Activated CD4-positive, alpha-beta T cell treated with anti-CD3 and anti-CD28 coated beads, Interleukin-10, Interleukin-2, amounts not matched to agents 100 ng/mL and 50 ng/mL, durations not matched to agents 16 hours and 8 hours (primary cell): ENCODE results near the gene MN1.

ENCODE experiments used
- DNase-seq: peaks from one replicate; pipeline ENCODE4 v3.0.0-alpha.2; 2020

MN1 gene

GRCh38 chr22:27801616-27802345, at the start of gene MN1:
MN1 (minus strand) TSS chr22:27801756; CDS start chr22:27800543, 1,213 bp downstream.
- DNase-seq: peak; percentile 42

DNA sequence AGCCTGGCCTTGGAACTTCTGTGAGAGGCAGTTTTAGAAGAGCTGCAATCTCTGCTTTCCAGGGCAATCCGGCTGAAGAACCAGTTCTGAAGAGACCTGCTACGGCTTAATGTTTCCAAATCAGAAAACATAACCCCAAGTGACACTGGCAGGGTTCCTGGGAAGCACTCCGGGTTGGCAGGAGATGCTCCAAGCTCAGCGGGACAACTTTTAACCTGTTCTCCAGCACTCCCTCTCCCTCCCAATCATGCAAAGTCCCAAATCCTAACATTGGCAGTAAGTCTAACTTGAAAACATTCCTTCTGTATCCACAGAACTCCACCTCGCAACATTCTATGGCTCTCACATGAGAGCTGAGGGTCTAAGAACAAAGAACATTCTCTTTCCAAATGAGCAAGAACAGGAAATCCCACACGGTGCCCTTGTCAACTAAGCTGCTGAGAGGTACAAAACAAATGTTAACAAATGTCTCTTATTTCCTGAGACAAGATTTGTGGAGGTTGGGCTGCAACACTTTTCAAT, 48.5 kb upstream of the MN1 start:
- DNase-seq: no peak

- no peak for DNase-seq
Measured at GRCh38 chr22:27848005-27848404, 46.4 kb upstream of the MN1 start.

DNA sequence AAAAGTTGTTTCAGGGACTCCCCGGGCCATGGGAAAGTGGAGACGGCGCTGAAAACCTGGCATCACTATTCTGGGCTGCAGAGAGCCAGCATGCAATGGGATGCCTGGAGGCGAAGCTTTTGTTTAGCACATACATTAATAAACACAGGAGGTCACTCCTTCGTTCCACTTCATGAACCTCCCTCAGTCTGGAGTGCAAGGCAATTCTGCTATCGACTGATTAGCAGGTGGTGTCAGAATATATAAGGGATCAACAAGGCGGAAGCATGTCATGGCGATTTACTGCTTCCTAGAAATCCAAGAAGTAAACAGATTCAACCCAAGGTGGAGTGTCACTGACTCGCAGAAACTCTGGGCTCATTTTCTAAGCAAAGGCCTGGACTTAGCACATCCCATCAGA, 45.4 kb upstream of the MN1 start:
- DNase-seq: no peak

DNA sequence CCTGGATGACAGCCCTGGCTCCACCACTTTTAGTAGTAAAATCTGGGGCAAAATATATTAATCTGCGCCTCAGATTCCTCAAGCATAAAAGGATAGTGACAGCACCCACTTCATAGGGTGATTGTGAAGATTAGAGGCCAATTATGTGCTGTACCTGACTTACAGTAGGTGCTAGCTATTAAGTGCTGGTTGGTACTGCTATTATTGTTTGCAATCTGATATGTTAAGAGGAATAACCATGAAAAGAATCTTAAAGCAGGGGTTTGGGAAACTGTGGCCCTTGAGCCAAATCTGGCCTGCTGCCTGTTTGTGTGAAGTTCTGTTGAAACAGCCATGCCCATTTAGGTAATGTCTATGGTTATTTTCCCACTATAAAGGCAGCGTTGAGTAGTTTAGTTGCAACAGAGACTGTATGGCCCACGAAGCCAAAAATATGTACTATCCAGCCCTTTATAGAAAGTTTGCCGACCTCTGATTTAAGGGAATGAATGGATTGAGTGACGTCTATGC, 44.7 kb upstream of the MN1 start:
- DNase-seq: no peak

DNA sequence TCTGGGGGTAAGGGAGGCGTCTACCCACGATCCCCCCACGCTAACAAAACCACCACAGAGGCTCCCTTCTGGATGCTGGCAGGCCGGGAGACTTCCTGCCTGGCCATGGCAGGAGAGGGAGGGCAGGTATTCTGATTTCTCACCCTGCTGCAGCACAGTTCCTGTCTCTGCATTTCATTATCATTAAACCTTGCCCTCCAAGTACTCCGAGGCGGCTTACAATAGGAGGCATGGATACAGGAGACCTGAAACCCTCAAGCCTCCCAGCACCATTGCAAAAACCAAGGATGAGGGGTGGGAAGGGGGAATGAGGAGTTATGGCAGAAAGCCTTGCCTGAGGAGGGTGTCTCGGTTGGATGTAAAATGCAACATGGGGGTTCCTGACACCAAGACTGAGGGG, 44.1 kb upstream of the MN1 start:
- DNase-seq: no peak

DNA sequence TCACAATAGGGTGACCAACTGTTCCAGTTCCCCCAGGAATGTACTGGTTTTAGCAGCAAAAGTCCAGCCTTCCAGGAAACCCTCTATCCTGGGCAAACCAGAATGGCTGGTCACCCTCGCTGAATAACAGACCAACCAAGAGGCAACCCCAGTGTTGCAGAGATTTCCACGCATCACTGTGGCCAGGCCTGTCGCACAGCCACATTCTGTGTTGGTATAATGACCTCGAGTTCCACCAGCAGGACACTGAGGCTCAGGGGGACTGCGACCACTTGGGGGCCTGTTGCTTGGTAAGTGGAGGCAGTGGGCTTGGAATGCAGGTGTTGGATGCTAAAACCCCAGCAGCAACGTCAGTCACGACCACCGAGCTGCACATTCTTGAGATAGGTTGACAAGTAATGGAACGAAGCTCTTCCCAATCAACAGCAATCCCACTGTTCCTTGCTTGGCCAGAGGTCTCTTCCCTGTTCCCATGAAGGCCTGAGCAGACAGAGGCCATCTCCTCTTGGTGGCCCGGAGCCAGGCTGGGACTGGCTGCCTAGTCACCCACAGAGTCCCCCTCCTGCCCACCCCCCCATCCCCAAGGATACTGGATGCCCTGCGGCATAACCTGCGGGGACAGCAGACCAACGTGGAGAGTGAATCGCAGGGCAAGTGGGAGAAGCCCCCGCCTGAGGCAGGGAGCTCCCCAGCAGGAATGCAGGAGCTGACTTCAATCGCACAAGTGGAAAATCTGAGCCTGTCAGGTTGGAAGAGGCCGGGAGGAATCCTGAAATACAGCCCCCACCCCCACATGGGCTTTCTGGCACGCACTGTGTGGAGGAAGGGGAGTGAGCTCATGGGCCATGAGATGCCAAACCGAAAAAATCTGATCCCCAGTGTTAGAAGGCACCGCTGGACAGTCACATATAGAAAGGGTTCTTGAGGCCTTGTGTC, 43.4 kb upstream of the MN1 start:
- no peak for DNase-seq

GRCh38 chr22:27844256-27844655, 42.7 kb upstream of the MN1 start:
- DNase-seq: no peak

GRCh38 chr22:27843441-27843840, 41.9 kb upstream of the MN1 start:
- DNase-seq: no peak

- no peak for DNase-seq
Measured at GRCh38 chr22:27842669-27843431, 41.3 kb upstream of the MN1 start.

DNA sequence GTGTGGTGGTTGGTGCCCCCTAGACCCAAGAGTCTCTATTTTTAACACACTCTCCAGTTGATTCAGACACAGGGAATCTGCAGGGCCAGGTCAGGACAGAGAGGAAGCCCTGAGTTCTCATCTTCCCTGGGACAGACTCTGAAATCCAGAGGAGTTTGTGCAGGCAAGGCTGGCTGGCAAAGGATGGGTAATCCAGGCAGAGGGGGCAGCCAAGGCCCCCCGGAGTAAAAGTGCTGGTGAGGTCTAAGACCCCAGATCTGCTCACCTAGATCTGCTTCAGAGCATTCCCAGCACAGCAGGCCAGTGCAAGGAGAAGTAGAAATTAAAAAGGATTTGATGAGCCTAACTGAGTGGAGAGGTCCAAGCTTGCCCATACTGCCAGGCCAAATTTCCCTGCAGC, 40.6 kb upstream of the MN1 start:
- no peak for DNase-seq

DNA sequence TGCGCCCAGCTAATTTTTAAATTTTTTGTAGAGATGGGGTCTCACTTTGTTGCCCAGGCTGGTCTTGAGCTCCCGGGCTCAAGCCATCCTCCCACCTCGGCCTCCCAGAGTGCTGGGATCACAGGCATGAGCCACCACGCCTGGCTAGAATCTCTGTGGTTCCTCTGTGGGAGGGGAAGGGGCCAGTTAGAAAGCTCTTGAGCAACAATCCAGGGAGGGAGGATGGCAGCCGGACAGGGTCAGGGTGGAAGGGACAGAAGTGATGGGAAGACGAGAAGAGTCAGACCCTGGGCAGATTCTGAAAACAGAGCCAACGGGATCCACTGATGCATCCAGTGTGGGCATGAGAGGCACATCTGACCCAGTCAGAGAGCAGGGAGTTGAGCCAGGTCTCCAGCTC, 38.9 kb upstream of the MN1 start:
- DNase-seq: no peak

- no peak for DNase-seq
Measured at GRCh38 chr22:27839057-27839660, 37.6 kb upstream of the MN1 start.

- no peak for DNase-seq
Measured at GRCh38 chr22:27836181-27836580, 34.6 kb upstream of the MN1 start.

DNA sequence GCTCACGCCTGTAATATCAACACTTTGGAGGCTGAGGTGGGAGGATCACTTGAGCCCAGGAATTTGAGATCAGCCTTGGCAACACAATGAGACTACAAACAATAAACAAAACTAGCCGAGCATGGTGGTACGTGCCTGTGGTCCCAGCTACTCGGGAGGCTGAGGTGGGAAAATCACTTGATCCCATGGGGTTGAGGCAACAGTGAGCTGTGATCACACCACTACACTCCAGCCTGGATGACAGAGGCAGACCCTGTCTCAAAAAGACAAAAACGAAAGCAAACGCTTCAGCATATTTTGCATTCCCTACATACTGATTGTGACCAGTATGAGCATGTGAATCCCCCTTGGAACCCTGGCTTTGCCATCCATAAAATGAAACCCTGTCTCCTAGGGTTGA, 33.9 kb upstream of the MN1 start:
- no peak for DNase-seq

DNA sequence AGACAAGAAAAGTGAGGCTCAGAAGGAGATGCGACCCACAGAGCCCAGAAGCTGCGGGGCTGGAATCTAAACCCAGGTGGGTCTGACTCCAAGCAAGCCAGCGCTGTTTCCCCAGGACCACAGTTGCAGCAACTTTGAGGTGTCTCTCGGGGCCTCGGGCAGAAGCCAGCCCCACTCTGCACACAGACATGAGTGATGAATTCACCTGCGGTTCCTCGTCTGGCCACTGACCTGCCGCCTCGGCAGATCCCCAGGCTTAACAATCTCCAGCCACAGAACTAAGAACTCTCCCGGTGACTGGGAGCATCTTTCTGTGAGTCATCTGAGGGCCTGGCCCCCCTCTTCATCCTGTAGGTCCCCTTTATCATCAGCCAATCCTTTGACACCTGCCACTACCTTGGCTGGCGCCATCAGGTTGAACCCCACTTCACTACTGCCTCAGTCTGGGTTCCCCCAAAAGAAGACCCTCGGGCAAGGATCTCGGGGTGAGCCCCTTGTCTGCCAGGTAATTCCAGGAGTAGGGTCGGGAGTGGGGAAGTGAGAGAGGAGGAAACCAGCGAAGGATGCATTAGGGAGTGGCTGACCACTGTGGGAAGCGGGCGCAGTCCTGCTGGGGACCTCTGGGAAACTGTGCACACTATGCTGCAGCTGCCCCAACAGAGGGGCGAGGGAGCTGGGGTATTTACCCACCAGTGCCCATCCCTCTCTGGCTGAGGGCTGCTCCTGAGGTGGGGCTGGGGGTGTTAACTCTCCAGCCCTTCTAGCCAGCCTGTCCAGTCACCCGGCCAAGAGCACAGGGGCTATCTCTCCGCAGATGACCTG, 33.0 kb upstream of the MN1 start:
- no peak for DNase-seq

- DNase-seq: no peak
Measured at GRCh38 chr22:27833803-27834202, 32.2 kb upstream of the MN1 start.

DNA sequence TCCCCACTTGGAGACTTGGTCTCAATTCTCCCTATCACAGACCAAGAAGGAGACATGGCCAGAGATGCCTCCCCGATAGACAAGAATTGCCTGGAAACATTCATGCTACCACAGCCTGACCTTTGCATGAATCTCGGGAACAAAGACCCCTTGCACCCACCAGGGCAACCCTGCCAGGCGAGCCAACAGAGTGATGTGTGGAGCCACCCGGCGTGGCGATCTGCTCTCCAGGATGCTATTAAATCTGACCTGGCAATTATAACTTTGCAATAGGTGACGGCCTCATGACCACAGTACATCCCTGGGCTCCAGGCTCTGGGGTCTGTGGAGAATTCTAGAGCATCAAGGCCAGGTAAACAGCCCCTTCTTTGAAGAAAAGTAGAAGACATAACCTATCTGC, 31.1 kb upstream of the MN1 start:
- no peak for DNase-seq

GRCh38 chr22:27829620-27830019, 28.1 kb upstream of the MN1 start:
- DNase-seq: no peak

- DNase-seq: no peak
Measured at GRCh38 chr22:27827604-27828587, 26.3 kb upstream of the MN1 start.
